Liver (tissue), 9 donors: ENCODE measurements around the gene EFS. TPM values are rescaled to one million over a fixed set of nuclear protein-coding genes. Genes with fewer than 3 reads are reported as not detected.

Experiments
- DNase-seq: peaks from one replicate; pipeline ENCODE4 v3.0.0-alpha.2; 2017; ENCODE audit warnings: low spot score
- H3K27ac ChIP-seq, 2 donors: one replicate each; pipeline ENCODE4 v1.7.0; 2013; ENCODE audit warnings: inconsistent platforms in 2 of 2, low read length in 2 of 2, control low read depth in 1 of 2, low read depth in 1 of 2, mild to moderate bottlenecking in 1 of 2
- H3K27me3 ChIP-seq, 4 donors: one replicate each; pipeline versions ENCODE4 v1.6.1 to v1.7.0; 2013; ENCODE audit warnings: low read length in 3 of 4, inconsistent platforms in 1 of 4, mild to moderate bottlenecking in 1 of 4, moderate library complexity in 1 of 4; ENCODE audit not compliant: control insufficient read depth in 4 of 4, insufficient read depth in 4 of 4
- H3K36me3 ChIP-seq, 4 donors: one replicate each; pipeline versions ENCODE4 v1.6.1 to v1.7.0; 2013; ENCODE audit warnings: low read length in 3 of 4, mild to moderate bottlenecking in 3 of 4, low read depth in 1 of 4, moderate library complexity in 1 of 4; ENCODE audit not compliant: control insufficient read depth in 4 of 4, insufficient read depth in 3 of 4
- H3K4me1 ChIP-seq, 4 donors: one replicate each; pipeline versions ENCODE4 v1.6.1 to v1.7.0; 2013; ENCODE audit warnings: low read length in 3 of 4, mild to moderate bottlenecking in 3 of 4, moderate library complexity in 1 of 4; ENCODE audit not compliant: control insufficient read depth in 4 of 4, insufficient read depth in 4 of 4
- H3K4me3 ChIP-seq, 3 donors: one replicate each; pipeline versions ENCODE4 v1.6.1 to v1.7.0; 2013; ENCODE audit warnings: low read length in 3 of 3, control low read depth in 1 of 3, low read depth in 1 of 3, mild to moderate bottlenecking in 1 of 3
- H3K9ac ChIP-seq, 2 donors: one replicate each; pipeline ENCODE4 v1.7.0; 2013; ENCODE audit warnings: low read length in 2 of 2, mild to moderate bottlenecking in 2 of 2, moderate library complexity in 2 of 2, control low read depth in 1 of 2, low read depth in 1 of 2
- H3K9me3 ChIP-seq, 4 donors: one replicate each; pipeline versions ENCODE4 v1.6.1 to v1.7.0; 2013; ENCODE audit warnings: low read length in 3 of 4; ENCODE audit not compliant: control insufficient read depth in 4 of 4
- EGR1 ChIP-seq, 2 donors: IDR thresholded peaks; 2 replicates each; pipeline ENCODE4 v1.6.1; 2016 to 2018; ENCODE audit warnings: antibody characterized with exemption in 2 of 2, low read depth in 2 of 2
- FOXA1 ChIP-seq: IDR thresholded peaks from 2 replicates; pipeline ENCODE4 v1.6.1; 2016; ENCODE audit warnings: antibody characterized with exemption
- FOXA2 ChIP-seq: IDR thresholded peaks from 2 replicates; pipeline ENCODE4 v1.6.1; 2016; ENCODE audit warnings: antibody characterized with exemption
- HNF4A ChIP-seq, 2 donors: conservative IDR thresholded peaks; 2 replicates each; pipeline ENCODE4 v1.6.1; 2016; ENCODE audit warnings: antibody characterized with exemption in 2 of 2, mild to moderate bottlenecking in 2 of 2
- JUND ChIP-seq, 2 donors: IDR thresholded peaks; 2 replicates each; pipeline ENCODE4 v1.6.1; 2016; ENCODE audit warnings: antibody characterized with exemption in 2 of 2
- NR2F2 ChIP-seq: IDR thresholded peaks from 2 replicates; pipeline ENCODE4 v1.6.1; 2016; ENCODE audit warnings: antibody characterized with exemption
- RAD21 ChIP-seq, 2 donors: IDR thresholded peaks; 2 replicates each; pipeline ENCODE4 v1.6.1; 2016; ENCODE audit warnings: antibody characterized with exemption in 2 of 2, mild to moderate bottlenecking in 2 of 2
- RXRA ChIP-seq, 2 donors: IDR thresholded peaks; 2 replicates each; pipeline ENCODE4 v1.6.1; 2017 to 2018; ENCODE audit warnings: antibody characterized with exemption in 2 of 2, mild to moderate bottlenecking in 1 of 2
- SP1 ChIP-seq: IDR thresholded peaks from 2 replicates; pipeline ENCODE4 v1.6.1; 2018; ENCODE audit warnings: antibody characterized with exemption, mild to moderate bottlenecking
- YY1 ChIP-seq: IDR thresholded peaks from 2 replicates; pipeline ENCODE4 v1.6.1; 2016; ENCODE audit warnings: antibody characterized with exemption, mild to moderate bottlenecking
- WGBS: extraction: QIAGEN DNeasy Blood & Tissue Kit; methylation state at CpG from one replicate; pipeline ENCODE4 v1.1.7; 2013; 5-methylcytosine and 5-hydroxymethylcytosine counted together
- polyA plus RNA-seq, 2 donors: library from polyadenylated mRNA; stranded (reverse) in 1 of 2; unstranded in 1 of 2; fragments of 200-250 nt in 1 of 2; fragments of >200 nt in 1 of 2; fragmentation: Nextera tagmentation in 1 of 2; extraction: Ambion mirVana in 1 of 2; gene quantifications; one replicate each; pipeline versions ENCODE4 v1.2.1 to v1.2.3, GENCODE V29; 2013 to 2015
- total RNA-seq, 2 donors: library from RNA; depleted of rRNA; stranded (reverse); fragments of >200 nt; gene quantifications; one replicate each; pipeline ENCODE4 v1.2.3, GENCODE V29; 2014
- TF ChIP-seq, protein P1 (sequence below): IDR thresholded peaks from 2 replicates; pipeline ENCODE4 v1.6.1; 2016; ENCODE audit warnings: antibody characterized with exemption, mild to moderate bottlenecking
- TF ChIP-seq, protein P2 (sequence below): IDR thresholded peaks from 2 replicates; pipeline ENCODE4 v1.6.1; 2016; ENCODE audit warnings: antibody characterized with exemption
- donor health status: healthy.
- donor health status: healthy.
- donor health status: healthy.
- donor health status: healthy.
- donor health status: healthy.

EFS gene
- total and polyA plus RNA-seq, 4 donors = 0.10 to 0.69 (median 0.54) TPM

DNA sequence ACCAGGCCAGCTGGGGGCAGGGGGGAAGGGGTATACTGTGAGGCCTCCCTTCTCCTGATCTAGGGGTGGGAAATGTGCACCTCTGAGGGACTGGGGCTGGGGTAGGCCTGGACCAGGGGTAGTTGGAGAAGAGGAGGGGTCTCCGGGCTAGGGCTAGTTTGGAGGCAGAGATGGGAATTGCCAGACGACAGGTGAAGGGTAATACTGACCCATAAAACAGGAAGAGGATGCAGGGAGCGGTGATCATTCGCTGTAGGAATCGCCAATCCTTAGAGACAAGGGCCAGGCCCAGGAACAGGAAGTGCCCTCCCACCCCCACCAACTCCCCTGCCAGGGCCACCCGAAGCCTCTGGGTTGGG, 16.7 kb downstream of the EFS start:
- no peak for TF ChIP-seq NR2F2
- TF ChIP-seq, protein P1, sequence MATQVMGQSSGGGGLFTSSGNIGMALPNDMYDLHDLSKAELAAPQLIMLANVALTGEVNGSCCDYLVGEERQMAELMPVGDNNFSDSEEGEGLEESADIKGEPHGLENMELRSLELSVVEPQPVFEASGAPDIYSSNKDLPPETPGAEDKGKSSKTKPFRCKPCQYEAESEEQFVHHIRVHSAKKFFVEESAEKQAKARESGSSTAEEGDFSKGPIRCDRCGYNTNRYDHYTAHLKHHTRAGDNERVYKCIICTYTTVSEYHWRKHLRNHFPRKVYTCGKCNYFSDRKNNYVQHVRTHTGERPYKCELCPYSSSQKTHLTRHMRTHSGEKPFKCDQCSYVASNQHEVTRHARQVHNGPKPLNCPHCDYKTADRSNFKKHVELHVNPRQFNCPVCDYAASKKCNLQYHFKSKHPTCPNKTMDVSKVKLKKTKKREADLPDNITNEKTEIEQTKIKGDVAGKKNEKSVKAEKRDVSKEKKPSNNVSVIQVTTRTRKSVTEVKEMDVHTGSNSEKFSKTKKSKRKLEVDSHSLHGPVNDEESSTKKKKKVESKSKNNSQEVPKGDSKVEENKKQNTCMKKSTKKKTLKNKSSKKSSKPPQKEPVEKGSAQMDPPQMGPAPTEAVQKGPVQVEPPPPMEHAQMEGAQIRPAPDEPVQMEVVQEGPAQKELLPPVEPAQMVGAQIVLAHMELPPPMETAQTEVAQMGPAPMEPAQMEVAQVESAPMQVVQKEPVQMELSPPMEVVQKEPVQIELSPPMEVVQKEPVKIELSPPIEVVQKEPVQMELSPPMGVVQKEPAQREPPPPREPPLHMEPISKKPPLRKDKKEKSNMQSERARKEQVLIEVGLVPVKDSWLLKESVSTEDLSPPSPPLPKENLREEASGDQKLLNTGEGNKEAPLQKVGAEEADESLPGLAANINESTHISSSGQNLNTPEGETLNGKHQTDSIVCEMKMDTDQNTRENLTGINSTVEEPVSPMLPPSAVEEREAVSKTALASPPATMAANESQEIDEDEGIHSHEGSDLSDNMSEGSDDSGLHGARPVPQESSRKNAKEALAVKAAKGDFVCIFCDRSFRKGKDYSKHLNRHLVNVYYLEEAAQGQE = no peak
- no peak for TF ChIP-seq SP1
- TF ChIP-seq FOXA2 = no peak
- TF ChIP-seq RAD21 (IDR thresholded peaks at IDR 0.05) = no peak
- Histone ChIP-seq H3K4me3 (no peak overlapping the region), H3K9me3 (no peaks in the 10 kb centered on the region), H3K27me3 (peaks cover 0 to 4% (median 1%) of the 10 kb centered on the region in 4 donors), H3K4me1 (peaks cover 4 to 11% (median 8%) of the 10 kb centered on the region in 4 donors), H3K27ac (no peak overlapping the region), H3K9ac (no peak overlapping the region), H3K36me3 (no peaks in the 10 kb centered on the region)
- DNase-seq = no peak
- 88% methylated on average over 6 of the region's 6 CpGs for WGBS

DNA sequence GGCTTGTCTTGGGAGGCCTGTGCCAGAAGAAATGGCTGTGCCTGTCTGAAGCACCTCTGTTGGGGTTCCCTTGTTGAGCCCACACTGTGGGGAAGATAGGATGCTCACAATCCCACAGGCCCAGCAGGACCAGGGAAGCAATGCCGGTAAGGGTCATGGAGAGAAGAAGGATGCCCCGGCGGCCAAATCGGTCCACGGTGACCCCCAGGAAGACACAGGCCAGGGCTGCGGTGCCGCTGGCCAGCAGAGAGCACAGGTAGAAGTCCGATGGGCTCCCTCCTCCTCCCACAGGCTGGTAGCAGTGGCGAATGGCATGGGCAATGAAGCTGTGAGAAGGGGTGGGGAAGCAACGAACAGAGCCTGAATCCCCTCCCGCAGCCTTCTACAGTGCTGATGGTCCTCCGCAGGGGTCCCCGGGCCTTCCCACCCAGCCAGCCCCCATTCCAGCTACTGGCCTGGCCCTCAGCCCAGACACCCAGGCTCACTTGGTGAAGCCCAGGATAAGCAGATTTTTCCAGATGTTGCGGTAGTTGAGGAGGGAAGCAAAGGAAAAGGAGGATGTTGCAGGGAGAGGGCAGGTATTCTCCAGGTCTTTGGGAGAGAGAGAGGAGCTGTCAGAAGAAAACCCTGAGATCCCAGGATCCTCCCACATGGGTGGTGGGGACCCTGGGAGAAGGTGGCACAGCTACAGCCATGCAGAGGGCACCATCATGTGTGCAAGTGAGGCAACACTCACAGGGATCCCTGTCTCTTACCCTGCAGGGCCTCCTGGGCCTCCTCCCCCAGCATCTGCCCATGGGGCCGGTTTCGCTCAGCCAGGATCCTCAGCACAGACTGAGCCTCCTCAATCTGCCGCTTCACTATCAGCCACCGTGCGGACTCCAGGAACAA, 17.3 kb downstream of the EFS start:
- H3K9me3 ChIP-seq = no peaks in the 10 kb centered on the region
- 94% methylated on average over 19 of the region's 19 CpGs for WGBS
- H3K4me3 ChIP-seq = no peak overlapping the region
- no peaks in the 10 kb centered on the region for H3K36me3 ChIP-seq
- TF ChIP-seq FOXA1 (no peak), FOXA2 (no peak), NR2F2 (no peak), YY1 (no peak), RXRA (IDR thresholded peaks at IDR 0.05) (no peak), SP1 (no peak), HNF4A (conservative IDR thresholded peaks at IDR 0.05) (no peak)
- TF ChIP-seq, protein P2, sequence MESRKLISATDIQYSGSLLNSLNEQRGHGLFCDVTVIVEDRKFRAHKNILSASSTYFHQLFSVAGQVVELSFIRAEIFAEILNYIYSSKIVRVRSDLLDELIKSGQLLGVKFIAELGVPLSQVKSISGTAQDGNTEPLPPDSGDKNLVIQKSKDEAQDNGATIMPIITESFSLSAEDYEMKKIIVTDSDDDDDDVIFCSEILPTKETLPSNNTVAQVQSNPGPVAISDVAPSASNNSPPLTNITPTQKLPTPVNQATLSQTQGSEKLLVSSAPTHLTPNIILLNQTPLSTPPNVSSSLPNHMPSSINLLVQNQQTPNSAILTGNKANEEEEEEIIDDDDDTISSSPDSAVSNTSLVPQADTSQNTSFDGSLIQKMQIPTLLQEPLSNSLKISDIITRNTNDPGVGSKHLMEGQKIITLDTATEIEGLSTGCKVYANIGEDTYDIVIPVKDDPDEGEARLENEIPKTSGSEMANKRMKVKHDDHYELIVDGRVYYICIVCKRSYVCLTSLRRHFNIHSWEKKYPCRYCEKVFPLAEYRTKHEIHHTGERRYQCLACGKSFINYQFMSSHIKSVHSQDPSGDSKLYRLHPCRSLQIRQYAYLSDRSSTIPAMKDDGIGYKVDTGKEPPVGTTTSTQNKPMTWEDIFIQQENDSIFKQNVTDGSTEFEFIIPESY = no peak
- peaks cover 0 to 4% (median 0%) of the 10 kb centered on the region in 4 donors for H3K27me3 ChIP-seq
- no peak for DNase-seq
- H3K27ac ChIP-seq = no peak overlapping the region
- H3K9ac ChIP-seq = no peak overlapping the region
- peaks cover 4 to 9% (median 6%) of the 10 kb centered on the region in 4 donors for H3K4me1 ChIP-seq

DNA sequence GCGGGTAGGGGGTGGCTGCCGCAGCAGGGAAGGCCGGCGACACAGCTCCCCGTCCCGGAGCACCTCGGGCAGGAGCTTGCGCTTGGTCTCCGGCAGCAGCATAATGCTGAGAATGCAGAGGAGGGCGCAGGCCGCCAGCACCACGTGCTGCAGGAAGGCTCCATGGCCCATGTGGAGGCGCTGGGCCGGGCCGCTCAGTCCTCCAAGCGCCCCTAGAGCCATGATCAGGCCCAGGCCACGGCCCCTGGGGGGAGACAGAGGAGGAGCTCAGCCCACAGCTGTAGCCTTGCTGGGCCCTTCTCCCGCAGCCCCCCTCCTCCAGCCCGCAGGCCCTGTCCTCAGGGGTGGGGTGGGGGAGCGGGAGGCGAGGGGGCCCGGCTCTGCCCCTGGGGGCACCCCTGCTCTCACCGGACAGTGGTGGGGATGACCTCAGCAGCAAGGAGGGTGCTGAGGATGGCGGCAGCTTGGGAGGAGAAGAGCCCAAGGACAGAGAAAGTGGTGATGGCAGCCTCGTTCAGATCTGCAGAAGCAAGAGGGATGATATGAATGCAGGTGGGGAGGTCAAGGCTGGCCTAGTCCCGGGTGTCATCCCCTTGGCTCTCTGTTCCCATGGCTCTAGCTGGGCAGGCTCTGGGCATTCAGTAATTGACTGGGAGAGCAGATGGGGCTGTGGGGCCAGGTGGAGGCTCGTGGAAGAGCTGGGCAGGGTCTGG, 18.1 kb downstream of the EFS start:
- DNase-seq = no peak
- TF ChIP-seq, protein P1 = no peak
- TF ChIP-seq SP1 = no peak
- TF ChIP-seq, protein P2 = no peak
- TF ChIP-seq FOXA2 = no peak
- TF ChIP-seq JUND (IDR thresholded peaks at IDR 0.05) = no peak
- no peak for TF ChIP-seq FOXA1
- no peak for TF ChIP-seq EGR1 (IDR thresholded peaks at IDR 0.05; ENCODE audit: low read depth in 2 of 2)

More for the DNA sequence above, 18.1 kb downstream of the EFS start:
- Histone ChIP-seq H3K4me3 (no peak overlapping the region), H3K27me3 (peaks cover 0 to 3% (median 0%) of the 10 kb centered on the region in 4 donors), H3K27ac (no peak overlapping the region), H3K36me3 (no peaks in the 10 kb centered on the region), H3K4me1 (peaks cover 0 to 2% (median under 1%) of the 10 kb centered on the region in 4 donors), H3K9me3 (no peaks in the 10 kb centered on the region), H3K9ac (no peak overlapping the region)
- WGBS = 84% methylated on average over 27 of the region's 27 CpGs
